CD4-positive, alpha-beta T cell (primary cell): Measurements from ENCODE around the gene PACSIN3. TPM values are rescaled to one million over a fixed set of nuclear protein-coding genes. Genes with fewer than 3 reads are reported as not detected.

Source experiments
- ATAC-seq: fragments of 200-7000 bp; cut with Tn5 transposase; one replicate; pipeline ENCODE4 v1.10.0; 2022; ENCODE audit warnings: mild to moderate bottlenecking; ENCODE audit not compliant: poor library complexity
- CTCF ChIA-PET: fragments of 350-600 bp; sonication (Branson Sonifier 250); formaldehyde crosslinking; loops from one replicate; lab custom pipeline; 2021; ENCODE audit warnings: antibody characterized with exemption, inconsistent platforms; lab: Charles Lee
- POLR2A ChIA-PET: fragments of 350-600 bp; sonication (Branson Sonifier 250); formaldehyde crosslinking; loops from one replicate; lab custom pipeline; 2021; ENCODE audit warnings: antibody characterized with exemption, inconsistent platforms; lab: Charles Lee
- DNase-seq, 14 experiments: peaks; one replicate each; pipeline ENCODE4 v3.0.0-alpha.2; 2013 to 2020; ENCODE audit warnings: mixed read lengths in 2 of 14
- H3K27ac ChIP-seq, 2 donors: one replicate each; pipeline versions ENCODE4 v1.5.1 to v1.7.0; 2013; ENCODE audit warnings: low read length in 2 of 2, low read depth in 1 of 2, mild to moderate bottlenecking in 1 of 2
- H3K27me3 ChIP-seq, 2 experiments: 1 replicate in 1 of 2; 2 replicates in 1 of 2; pipeline versions ENCODE4 v1.6.1 to v1.7.0; 2013; ENCODE audit warnings: low read length in 2 of 2, control low read depth in 1 of 2, mild to moderate bottlenecking in 1 of 2, moderate library complexity in 1 of 2; ENCODE audit not compliant: insufficient read depth in 2 of 2, control insufficient read depth in 1 of 2
- H3K36me3 ChIP-seq: one replicate; pipeline ENCODE4 v1.6.1; 2013; ENCODE audit warnings: low read length, control low read depth; ENCODE audit not compliant: insufficient read depth
- H3K4me1 ChIP-seq: one replicate; pipeline ENCODE4 v1.6.1; 2013; ENCODE audit warnings: low read length, control low read depth; ENCODE audit not compliant: insufficient read depth
- H3K4me3 ChIP-seq: one replicate; pipeline ENCODE4 v1.5.1; 2013; ENCODE audit warnings: mild to moderate bottlenecking, low read length, moderate library complexity
- H3K9me3 ChIP-seq, 2 experiments: 1 replicate in 1 of 2; 2 replicates in 1 of 2; pipeline versions ENCODE4 v1.6.1 to v1.7.0; 2013; ENCODE audit warnings: low read length in 2 of 2, mild to moderate bottlenecking in 2 of 2, control low read depth in 1 of 2, moderate library complexity in 1 of 2; ENCODE audit not compliant: control insufficient read depth in 1 of 2, insufficient read depth in 1 of 2
- H3K27ac Mint-ChIP-seq: one replicate; pipeline ENCODE4 v1.8.0; 2020; ENCODE audit warnings: mixed read lengths
- H3K27me3 Mint-ChIP-seq: one replicate; pipeline ENCODE4 v1.8.0; 2021; ENCODE audit warnings: mixed read lengths
- H3K36me3 Mint-ChIP-seq: one replicate; pipeline ENCODE4 v1.8.0; 2021; ENCODE audit warnings: low read depth, mixed read lengths
- H3K4me1 Mint-ChIP-seq: one replicate; pipeline ENCODE4 v1.8.0; 2021; ENCODE audit warnings: low read depth, mixed read lengths
- H3K4me3 Mint-ChIP-seq: one replicate; pipeline ENCODE4 v1.8.0; 2020; ENCODE audit warnings: mild to moderate bottlenecking, mixed read lengths
- H3K9me3 Mint-ChIP-seq: one replicate; pipeline ENCODE4 v1.8.0; 2020; ENCODE audit warnings: mixed read lengths
- intact Hi-C, 2 experiments: fragments of 100-400 bp; cut with DNase I in 1 of 2; cut with micrococcal nuclease in 1 of 2; formaldehyde crosslinking; loops; one replicate each; pipeline versions ENCODE4 v1.15.1 to v1.9.0; 2023 to 2025; cut with DNase I, micrococcal nuclease
- polyA plus RNA-seq, 2 donors: library from polyadenylated mRNA; unstranded; fragments of 120-200 nt; gene quantifications; one replicate each; pipeline ENCODE4 v1.2.1, GENCODE V29; 2013
- total RNA-seq, 174 experiments: library from RNA in 2 of 174; stranded (reverse) in 2 of 174; gene quantifications; one replicate each; pipeline ENCODE4 v1.2.3 and lab custom pipeline; 2021 to 2026
- TF ChIP-seq, protein P1 (sequence below): fragments of 200-600 bp; IDR thresholded peaks from one replicate; pipeline ENCODE4 v1.8.0; 2022; ENCODE audit warnings: antibody characterized with exemption, mild to moderate bottlenecking

Gene PACSIN3
- under 1 TPM in 1 of 2 experiments, not detected in 1; 0.27 TPM for total RNA-seq
- polyA plus RNA-seq (2013, experiment 1 of 2): 0.06 TPM
- 3.8 TPM for polyA plus RNA-seq (2013, experiment 2 of 2)
- 0 to 22.3 (median 0.63) reads per million in 172 experiments for total RNA-seq (lab: John Stamatoyannopoulos, UW)

DNA sequence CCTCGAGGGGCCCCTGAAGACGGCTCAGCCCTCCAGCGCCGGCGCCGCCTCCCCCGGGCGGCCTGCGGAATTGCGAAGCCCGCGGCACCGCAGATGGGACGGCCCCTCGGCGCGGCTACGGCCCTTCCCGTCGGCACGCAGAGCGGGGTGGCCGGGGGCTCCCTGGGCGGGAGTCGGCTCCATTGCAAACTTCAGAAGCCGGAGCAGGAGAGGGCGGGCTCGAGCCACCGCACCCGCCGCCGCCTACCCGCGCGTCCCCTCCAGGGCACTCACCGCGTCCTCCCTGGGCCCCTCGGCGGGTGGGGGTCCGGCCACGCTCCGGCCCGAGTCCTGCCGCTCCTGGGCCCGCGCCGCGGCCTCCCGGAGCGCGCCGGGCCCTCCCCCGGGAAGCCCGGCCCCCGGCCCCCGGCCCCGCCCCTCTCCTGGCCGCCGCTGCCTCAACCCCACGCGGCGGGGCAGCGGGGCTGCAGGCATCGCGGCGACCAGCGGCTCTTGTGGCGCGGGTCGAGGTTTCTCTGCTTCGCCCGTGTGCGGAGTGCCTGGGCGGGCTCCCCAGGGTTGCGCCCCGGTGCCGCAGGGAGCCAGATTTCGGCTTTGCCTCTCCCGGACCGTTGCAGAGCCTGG is at the start of gene PACSIN3:
Gene PACSIN3 (minus strand): TSS at position 359 of the 624 bp plus-strand sequence. CDS start 3,707 bp downstream, outside the sequence.
- H3K27ac Mint-ChIP-seq: no peak within 1 kb of the TSS
- Histone ChIP-seq H3K27ac (no peak within 1 kb of the TSS), H3K4me3 (peak within 1 kb of the TSS; percentile 47), H3K4me1 (peaks cover 24% of the 10 kb centered on the region), H3K36me3 (no peaks in the 10 kb centered on the region), H3K9me3 (peaks cover 0 to 8% of the 10 kb centered on the region in 2 experiments), H3K27me3 (peaks cover 40 to 43% of the 10 kb centered on the region in 2 experiments)
- POLR2A ChIA-PET: interaction anchor here (0.5 to 3.3 kb wide), 4 partner anchors 9 to 910 kb away, joined by 3 to 26 read pairs (median 11); partner anchors contain the start of genes ARFGAP2 and DDB2
- peaks cover 6% of the 10 kb centered on the region for H3K4me1 Mint-ChIP-seq
- H3K4me3 Mint-ChIP-seq: peak within 1 kb of the TSS; percentile 85
- TF ChIP-seq, protein P1, sequence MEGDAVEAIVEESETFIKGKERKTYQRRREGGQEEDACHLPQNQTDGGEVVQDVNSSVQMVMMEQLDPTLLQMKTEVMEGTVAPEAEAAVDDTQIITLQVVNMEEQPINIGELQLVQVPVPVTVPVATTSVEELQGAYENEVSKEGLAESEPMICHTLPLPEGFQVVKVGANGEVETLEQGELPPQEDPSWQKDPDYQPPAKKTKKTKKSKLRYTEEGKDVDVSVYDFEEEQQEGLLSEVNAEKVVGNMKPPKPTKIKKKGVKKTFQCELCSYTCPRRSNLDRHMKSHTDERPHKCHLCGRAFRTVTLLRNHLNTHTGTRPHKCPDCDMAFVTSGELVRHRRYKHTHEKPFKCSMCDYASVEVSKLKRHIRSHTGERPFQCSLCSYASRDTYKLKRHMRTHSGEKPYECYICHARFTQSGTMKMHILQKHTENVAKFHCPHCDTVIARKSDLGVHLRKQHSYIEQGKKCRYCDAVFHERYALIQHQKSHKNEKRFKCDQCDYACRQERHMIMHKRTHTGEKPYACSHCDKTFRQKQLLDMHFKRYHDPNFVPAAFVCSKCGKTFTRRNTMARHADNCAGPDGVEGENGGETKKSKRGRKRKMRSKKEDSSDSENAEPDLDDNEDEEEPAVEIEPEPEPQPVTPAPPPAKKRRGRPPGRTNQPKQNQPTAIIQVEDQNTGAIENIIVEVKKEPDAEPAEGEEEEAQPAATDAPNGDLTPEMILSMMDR: no peak
- CTCF ChIA-PET: interaction anchor here (1.4 to 1.6 kb wide), 3 partner anchors 9 to 85 kb away, joined by 4 to 6 read pairs (median 5); partner anchors contain the start of gene MADD
- DNase-seq (peak in 9 of 14 experiments; percentile 6 to 66 (median 40)), ATAC-seq (peak; percentile 55)
- H3K27me3 Mint-ChIP-seq: peaks cover 35% of the 10 kb centered on the region
- intact Hi-C loops: no loop called here
- no peaks in the 10 kb centered on the region for H3K36me3 Mint-ChIP-seq
- no peaks in the 10 kb centered on the region for H3K9me3 Mint-ChIP-seq

GRCh38 chr11:47235163-47235562 is 48.9 kb upstream of the PACSIN3 start:
- H3K4me1 Mint-ChIP-seq: peaks cover 29% of the 10 kb centered on the region
- peaks cover 51% of the 10 kb centered on the region for H3K36me3 Mint-ChIP-seq
- DNase-seq: no peak
- H3K9me3 ChIP-seq: no peaks in the 10 kb centered on the region
- CTCF ChIA-PET: interaction anchor here (0.6 to 2.9 kb wide), 5 partner anchors 13 to 57 kb away, joined by 4 to 14 read pairs (median 8); partner anchors contain the start of genes ACP2, ARFGAP2 and DDB2
- H3K27ac ChIP-seq: peak overlapping the region; percentile 65 to 74
- POLR2A ChIA-PET: interaction anchor here (0.5 to 6.0 kb wide), 6 partner anchors 13 to 272 kb away, joined by 3 to 51 read pairs (median 13); partner anchors contain the start of genes ACP2, DDB2 and MADD
- H3K9me3 Mint-ChIP-seq: no peaks in the 10 kb centered on the region
- H3K27ac Mint-ChIP-seq: peak overlapping the region; percentile 94
- ATAC-seq: no peak
- intact Hi-C loops: loop anchor here in 1 of 2 experiments (2.0 kb wide), 1 partner anchor 18 kb away; no protein-coding TSS in a partner anchor
- peak overlapping the region; percentile 80 for H3K4me3 Mint-ChIP-seq
- H3K27me3 ChIP-seq: no peaks in the 10 kb centered on the region
- H3K4me3 ChIP-seq: peak overlapping the region; percentile 10
- TF ChIP-seq, protein P1: no peak
- H3K36me3 ChIP-seq: peaks cover 31% of the 10 kb centered on the region
- H3K4me1 ChIP-seq: peaks cover 24% of the 10 kb centered on the region
- no peaks in the 10 kb centered on the region for H3K27me3 Mint-ChIP-seq

GRCh38 chr11:47234669-47235100 is 48.5 kb upstream of the PACSIN3 start:
- Mint-ChIP-seq H3K4me1 (peaks cover 29% of the 10 kb centered on the region), H3K36me3 (peaks cover 46% of the 10 kb centered on the region), H3K4me3 (peak overlapping the region; percentile 80), H3K27ac (peak overlapping the region; percentile 94), H3K27me3 (no peaks in the 10 kb centered on the region), H3K9me3 (no peaks in the 10 kb centered on the region)
- intact Hi-C loops: loop anchor here (1.0 to 5.0 kb wide), 4 partner anchors 18 to 38 kb away; partner anchors contain the start of gene MADD (in 1 of the 2)
- no peaks in the 10 kb centered on the region for H3K27me3 ChIP-seq
- DNase-seq: peak; percentile 25 to 95 (median 64)
- POLR2A ChIA-PET: interaction anchor here (0.5 to 6.0 kb wide), 9 partner anchors 14 to 273 kb away, joined by 3 to 51 read pairs (median 4); partner anchors contain the start of genes ACP2, ARFGAP2, DDB2 and MADD
- CTCF ChIA-PET: interaction anchor here (0.6 to 2.9 kb wide), 7 partner anchors 14 to 62 kb away, joined by 3 to 14 read pairs (median 7); partner anchors contain the start of genes ACP2, ARFGAP2, DDB2 and MADD
- TF ChIP-seq, protein P1: no peak
- H3K9me3 ChIP-seq: no peaks in the 10 kb centered on the region
- H3K36me3 ChIP-seq: peaks cover 31% of the 10 kb centered on the region
- H3K4me3 ChIP-seq: peak overlapping the region; percentile 10
- H3K27ac ChIP-seq: peak overlapping the region; percentile 65 to 74
- peak; percentile 91 for ATAC-seq
- H3K4me1 ChIP-seq: peaks cover 24% of the 10 kb centered on the region
